ENCODE results near the gene FGF12. TPM values are rescaled to one million over a fixed set of nuclear protein-coding genes. Genes with fewer than 3 reads are reported as not detected.

FGF12 gene
- polyA plus RNA-seq, 1 of the 3 experiments (the other 2 are of a cell fraction): 0.30 TPM

GRCh38 chr3:192092388-192093005 lies 634.8 kb downstream of the FGF12 start:
- H3K27ac ChIP-seq (ENCODE audit: low read depth in 2 of 2, low read length in 1 of 2): no peak overlapping the region
- WGBS (ENCODE audit: low lambda C conversion rate): 25% methylated on average over 1 of the region's 1 CpG

GRCh38 chr3:192091831-192092230 lies 635.5 kb downstream of the FGF12 start:
- H2AFZ ChIP-seq (ENCODE audit: low read depth): no peak overlapping the region
- DNase-seq: no peak
- H3K9ac ChIP-seq: no peak overlapping the region

More at GRCh38 chr3:192092388-192093005, 634.8 kb downstream of the FGF12 start:
- Histone ChIP-seq H3K27me3 (ENCODE audit: insufficient read depth) (no peaks in the 10 kb centered on the region), H3K4me1 (ENCODE audit: control insufficient read depth in 1 of 2, insufficient read depth in 2 of 2, low read depth in 1 of 2, low read length in 1 of 2) (no peaks in the 10 kb centered on the region), H2AFZ (ENCODE audit: low read depth) (no peak overlapping the region), H4K20me1 (ENCODE audit: insufficient read depth) (no peaks in the 10 kb centered on the region), H3K4me2 (no peak overlapping the region), H3F3A (replicated peaks; ENCODE audit: insufficient read depth) (no peaks in the 10 kb centered on the region), H3K9ac (no peak overlapping the region), H3K4me3 (ENCODE audit: low read depth in 2 of 2, low read length in 1 of 2) (no peak overlapping the region), H3K36me3 (replicated peaks in 1 of 2; ENCODE audit: control insufficient read depth in 1 of 2, insufficient read depth in 2 of 2, low read length in 1 of 2) (no peaks in the 10 kb centered on the region), H3K79me2 (ENCODE audit: insufficient read depth) (no peaks in the 10 kb centered on the region), H3K9me2 (no peaks in the 10 kb centered on the region), H3K9me3 (0 out of 2 replicates have a peak, but pooled peaks cover 4% of the 10 kb centered on the region)
- ChIA-PET CTCF (no interaction called here), POLR2A (no interaction called here)
- no peak for TF ChIP-seq USF2 (IDR thresholded peaks at IDR 0.05; ENCODE audit: borderline replicate concordance, low read depth, low read length)
- no peak for TF ChIP-seq POLR2AphosphoS5 (IDR thresholded peaks at IDR 0.05; ENCODE audit: low read depth, low read length)
- TF ChIP-seq JUND (IDR thresholded peaks at IDR 0.05): no peak
- TF ChIP-seq NRF1 (IDR thresholded peaks at IDR 0.05; ENCODE audit: low read depth, low read length): no peak
- no peak for TF ChIP-seq YY1 (IDR thresholded peaks at IDR 0.05; ENCODE audit: low read depth)
- no peak for TF ChIP-seq RAD21 (IDR thresholded peaks at IDR 0.05; ENCODE audit: low read length)
- TF ChIP-seq GATA2 (CRISPR knock-in tag; IDR thresholded peaks at IDR 0.05): no peak
- TF ChIP-seq ELF1 (IDR thresholded peaks at IDR 0.05): no peak
- TF ChIP-seq CHD2 (IDR thresholded peaks at IDR 0.05; ENCODE audit: low read length, partially characterized antibody): no peak
- TF ChIP-seq ZBTB33 (IDR thresholded peaks at IDR 0.05; ENCODE audit: borderline replicate concordance, low read depth): no peak
- TF ChIP-seq TAF1 (IDR thresholded peaks at IDR 0.05; ENCODE audit: borderline replicate concordance, low read depth, low read length): no peak
- no peak for TF ChIP-seq SMC3 (IDR thresholded peaks at IDR 0.05; ENCODE audit: low read depth, low read length)
- no peak for TF ChIP-seq SIN3A (IDR thresholded peaks at IDR 0.05; ENCODE audit: borderline replicate concordance, low read depth, low read length)
- no peak for TF ChIP-seq EP300 (IDR thresholded peaks at IDR 0.05; ENCODE audit: borderline replicate concordance in 1 of 2, low read depth in 1 of 2, low read length in 1 of 2)
- DNase-seq: no peak

More at GRCh38 chr3:192091831-192092230, 635.5 kb downstream of the FGF12 start:
- Histone ChIP-seq H3K9me3 (0 out of 2 replicates have a peak, but pooled peaks cover 4% of the 10 kb centered on the region), H3K9me2 (no peaks in the 10 kb centered on the region), H3K4me1 (ENCODE audit: control insufficient read depth in 1 of 2, insufficient read depth in 2 of 2, low read depth in 1 of 2, low read length in 1 of 2) (no peaks in the 10 kb centered on the region), H3K79me2 (ENCODE audit: insufficient read depth) (no peaks in the 10 kb centered on the region), H3K4me3 (ENCODE audit: low read depth in 2 of 2, low read length in 1 of 2) (no peak overlapping the region), H3K27me3 (ENCODE audit: insufficient read depth) (no peaks in the 10 kb centered on the region), H3K4me2 (no peak overlapping the region), H3K36me3 (replicated peaks in 1 of 2; ENCODE audit: control insufficient read depth in 1 of 2, insufficient read depth in 2 of 2, low read length in 1 of 2) (no peaks in the 10 kb centered on the region), H3F3A (replicated peaks; ENCODE audit: insufficient read depth) (no peaks in the 10 kb centered on the region), H4K20me1 (ENCODE audit: insufficient read depth) (no peaks in the 10 kb centered on the region), H3K27ac (ENCODE audit: low read depth in 2 of 2, low read length in 1 of 2) (no peak overlapping the region)
- ChIA-PET POLR2A (no interaction called here), CTCF (no interaction called here)
- TF ChIP-seq TCF12 (IDR thresholded peaks at IDR 0.05): peak; percentile 49; the same call in 1 of the 2 replicates
- no peak for TF ChIP-seq NRF1 (IDR thresholded peaks at IDR 0.05; ENCODE audit: low read depth, low read length)
- TF ChIP-seq TAF1 (IDR thresholded peaks at IDR 0.05; ENCODE audit: borderline replicate concordance, low read depth, low read length): no peak
- peak; percentile 17; the same call in 1 of the 2 replicates for TF ChIP-seq FOSL2 (IDR thresholded peaks at IDR 0.05; ENCODE audit: borderline replicate concordance, low read depth)
- no peak for TF ChIP-seq MEF2A (IDR thresholded peaks at IDR 0.05; ENCODE audit: borderline replicate concordance, low read depth)
- no peak for TF ChIP-seq MAX (IDR thresholded peaks at IDR 0.05; ENCODE audit: low read depth)
- 0 out of 2 replicates have a peak, but pooled peaks have one; percentile 10 for TF ChIP-seq TEAD4 (IDR thresholded peaks at IDR 0.05; ENCODE audit: borderline replicate concordance, insufficient read depth)
- no peak for TF ChIP-seq NFIC (IDR thresholded peaks at IDR 0.05; ENCODE audit: borderline replicate concordance)
- WGBS (ENCODE audit: low lambda C conversion rate): 4% methylated on average over 1 of the region's 1 CpG
